Measurements from ENCODE around the gene KANK2. TPM values are rescaled to one million over a fixed set of nuclear protein-coding genes. Genes with fewer than 3 reads are reported as not detected.

KANK2 gene
- total and polyA plus RNA-seq, 2 of the 13 experiments (the other 11 are each of a cell fraction or from before 2014, with no cell fraction given): 5.7 to 12.9 TPM

GRCh38 chr19:11130824-11131455 is 66.4 kb downstream of the KANK2 start (continued):
- TF ChIP-seq ARID4A (CRISPR knock-in tag; IDR thresholded peaks at IDR 0.05; ENCODE audit: borderline replicate concordance): peak; percentile 61; the same call in 1 of the 2 replicates
- TF ChIP-seq KAT7 (CRISPR knock-in tag; IDR thresholded peaks at IDR 0.05; ENCODE audit: borderline replicate concordance): no peak
- no peak for TF ChIP-seq HOXA7 (CRISPR knock-in tag; IDR thresholded peaks at IDR 0.05)
- peak; percentile 84 for TF ChIP-seq ZNF770 (CRISPR knock-in tag; IDR thresholded peaks at IDR 0.05)
- TF ChIP-seq E2F1 (CRISPR knock-in tag; IDR thresholded peaks at IDR 0.05): no peak
- no peak for TF ChIP-seq ZSCAN30 (CRISPR knock-in tag; IDR thresholded peaks at IDR 0.05)
- TF ChIP-seq ZBTB7A (CRISPR knock-in tag; IDR thresholded peaks at IDR 0.05): 0 out of 2 replicates have a peak, but pooled peaks have one; percentile 59
- TF ChIP-seq TBX3 (IDR thresholded peaks at IDR 0.05; ENCODE audit: borderline replicate concordance): no peak
- TF ChIP-seq ZNF280B (CRISPR knock-in tag; IDR thresholded peaks at IDR 0.05; ENCODE audit: borderline replicate concordance): no peak
- TF ChIP-seq ZNF441 (CRISPR knock-in tag; IDR thresholded peaks at IDR 0.05; ENCODE audit: borderline replicate concordance): no peak
- no peak for TF ChIP-seq ZNF614 (CRISPR knock-in tag; IDR thresholded peaks at IDR 0.05; ENCODE audit: borderline replicate concordance)
- peak; percentile 37; the same call in 1 of the 2 replicates for TF ChIP-seq HDAC2 (CRISPR knock-in tag; IDR thresholded peaks at IDR 0.05)
- TF ChIP-seq PHF21A (CRISPR knock-in tag; IDR thresholded peaks at IDR 0.05): peak; percentile 64; the same call in 1 of the 2 replicates
- TF ChIP-seq DDIT3 (CRISPR knock-in tag; IDR thresholded peaks at IDR 0.05): no peak
- no peak for TF ChIP-seq CSRNP2 (CRISPR knock-in tag; conservative IDR thresholded peaks at IDR 0.05; ENCODE audit: low read depth)
- 0 out of 2 replicates have a peak, but pooled peaks have one; percentile 57 for TF ChIP-seq ZNF274 (CRISPR knock-in tag; IDR thresholded peaks at IDR 0.05)
- TF ChIP-seq ZFYVE20 (CRISPR knock-in tag; IDR thresholded peaks at IDR 0.05; ENCODE audit: borderline replicate concordance, low read depth): no peak
- TF ChIP-seq ZNF329 (CRISPR knock-in tag; IDR thresholded peaks at IDR 0.05; ENCODE audit: low read depth): 0 out of 2 replicates have a peak, but pooled peaks have one; percentile 36

All from HepG2 (cell line).